ENCODE results near the gene ELOB.

Gene ELOB

GRCh38 chr16:2740476-2740875 lies 36.6 kb downstream of the ELOB start:
- no peak overlapping the region for H3K4me3 ChIP-seq
- H3K27ac ChIP-seq = no peak overlapping the region
- no peak for TF ChIP-seq CTCF (IDR thresholded peaks at IDR 0.05)
- no peak for DNase-seq (ENCODE audit: low spot score)

- no peak for DNase-seq (ENCODE audit: low spot score)
- Histone ChIP-seq H3K4me3 (no peak overlapping the region), H3K27ac (no peak overlapping the region)
- no peak for TF ChIP-seq CTCF (IDR thresholded peaks at IDR 0.05)
These were observed 37.3 kb downstream of the ELOB start for GRCh38 chr16:2739625-2740430.

- Histone ChIP-seq H3K27ac (no peak overlapping the region), H3K4me3 (no peak overlapping the region)
- DNase-seq (ENCODE audit: low spot score) = no peak
- no peak for TF ChIP-seq CTCF (IDR thresholded peaks at IDR 0.05)
These were observed 38.5 kb downstream of the ELOB start for GRCh38 chr16:2738615-2739014.

GRCh38 chr16:2737895-2738418 lies 39.1 kb downstream of the ELOB start:
- TF ChIP-seq CTCF (IDR thresholded peaks at IDR 0.05) = no peak
- no peak overlapping the region for H3K27ac ChIP-seq
- no peak overlapping the region for H3K4me3 ChIP-seq
- DNase-seq (ENCODE audit: low spot score) = no peak

- H3K4me3 ChIP-seq = no peak overlapping the region
- no peak for TF ChIP-seq CTCF (IDR thresholded peaks at IDR 0.05)
- DNase-seq (ENCODE audit: low spot score) = no peak
- H3K27ac ChIP-seq = no peak overlapping the region
These were observed 39.9 kb downstream of the ELOB start for GRCh38 chr16:2737238-2737605.

GRCh38 chr16:2736476-2737237 lies 40.4 kb downstream of the ELOB start:
- no peak for DNase-seq (ENCODE audit: low spot score)
- no peak overlapping the region for H3K27ac ChIP-seq
- TF ChIP-seq CTCF (IDR thresholded peaks at IDR 0.05) = no peak
- no peak overlapping the region for H3K4me3 ChIP-seq

All from coronary artery (tissue), 2 donors.